Measurements from ENCODE around the gene F13A1.

The F13A1 gene

DNA sequence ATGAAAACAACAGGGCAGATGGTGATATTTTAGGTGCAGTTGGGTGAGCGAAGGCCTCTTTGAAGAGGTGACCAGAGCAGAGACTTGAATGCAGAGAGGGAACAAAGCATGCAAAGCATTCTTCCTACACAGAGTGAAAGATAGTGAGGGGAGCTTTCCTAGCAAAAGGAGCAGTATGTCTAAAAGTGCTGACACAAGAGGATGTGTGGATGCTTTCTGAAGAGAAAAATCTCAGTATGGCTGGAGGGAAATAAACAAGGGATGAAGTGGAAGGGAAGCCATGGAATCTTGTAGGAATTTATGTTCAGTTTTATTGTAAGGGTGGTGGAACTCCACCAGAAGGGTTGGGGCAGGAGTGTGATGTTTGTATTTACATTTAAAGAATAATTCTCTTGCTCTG, 128.6 kb downstream of the F13A1 start:
- no peak for DNase-seq (ENCODE audit: low read depth)

GRCh38 chr6:6191476-6191875, 129.0 kb downstream of the F13A1 start:
- no peak for DNase-seq (ENCODE audit: low read depth)

DNA sequence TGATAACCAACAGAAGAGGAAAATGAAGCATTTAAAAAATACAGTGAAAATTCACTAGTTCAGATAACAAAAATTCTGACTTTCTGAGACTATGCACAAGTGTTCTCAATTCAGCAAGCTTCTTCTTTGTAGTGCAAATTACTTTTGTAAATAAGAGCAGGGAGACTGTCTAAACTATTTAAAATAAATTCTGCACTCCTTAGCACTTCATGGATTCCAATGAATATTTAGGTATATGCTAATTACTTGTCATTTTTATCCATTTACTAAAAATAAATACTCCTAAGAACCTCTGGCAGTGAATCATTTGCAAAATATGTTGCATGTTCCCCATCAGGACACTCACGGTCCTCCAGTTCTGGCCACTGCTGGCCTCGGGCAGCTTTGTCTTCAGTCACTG, 139.8 kb downstream of the F13A1 start:
- DNase-seq (ENCODE audit: low read depth): no peak

- DNase-seq (ENCODE audit: low read depth): no peak
Observed at GRCh38 chr6:6179858-6180623, 140.4 kb downstream of the F13A1 start.

- no peak for DNase-seq (ENCODE audit: low read depth)
Observed at GRCh38 chr6:6178795-6179194, 141.7 kb downstream of the F13A1 start.

GRCh38 chr6:6177754-6178153, 142.7 kb downstream of the F13A1 start:
- no peak for DNase-seq (ENCODE audit: low read depth)

DNA sequence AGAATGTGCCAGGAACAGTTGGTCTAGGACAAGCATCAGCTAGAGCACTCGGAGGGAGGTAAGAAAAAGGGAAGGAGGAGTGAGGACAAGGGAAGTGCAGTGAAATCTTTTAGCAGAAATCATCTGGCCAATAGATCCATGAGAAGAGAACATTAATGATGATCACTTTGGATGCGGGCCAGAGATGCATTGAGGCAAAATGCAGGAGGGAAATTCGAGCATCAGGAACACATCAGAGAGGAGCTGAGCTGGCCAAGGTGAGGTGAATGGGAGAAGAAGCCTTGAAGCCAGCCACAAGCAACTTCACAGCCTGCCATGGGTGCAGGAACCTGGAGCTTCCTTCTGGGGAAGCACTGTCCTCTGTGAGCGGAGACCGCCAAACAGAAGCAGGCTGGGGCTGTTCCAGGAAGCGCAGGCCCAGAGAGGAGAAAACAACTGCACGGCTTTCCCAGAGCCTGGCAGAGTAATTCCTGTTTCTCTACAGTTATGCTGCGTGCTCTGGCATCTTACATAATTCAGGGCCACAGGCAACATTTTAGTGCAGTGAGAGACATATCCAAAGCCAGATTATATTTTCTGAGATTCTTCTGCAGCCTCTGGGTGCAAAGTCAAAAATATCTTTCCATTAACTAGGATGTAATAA, 143.8 kb downstream of the F13A1 start:
- no peak for DNase-seq (ENCODE audit: low read depth)

DNA sequence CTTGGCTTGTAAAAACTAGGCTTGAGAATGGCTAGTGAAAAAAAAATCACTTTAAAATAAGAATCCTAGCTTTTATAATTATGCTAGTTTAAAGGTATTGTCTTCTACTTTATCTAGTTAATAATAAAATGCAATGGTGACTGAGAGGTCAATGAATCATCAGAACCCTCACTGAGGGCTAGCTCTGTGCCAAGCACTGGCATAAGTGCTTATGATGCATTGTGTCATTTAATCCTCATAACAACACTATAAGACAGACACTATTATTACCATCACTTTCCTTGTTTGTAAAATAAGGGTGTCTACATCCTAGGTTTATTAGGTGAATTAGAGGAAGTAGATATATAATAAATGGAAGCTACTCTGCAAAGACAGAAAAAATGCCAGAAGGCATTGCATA, 144.3 kb downstream of the F13A1 start:
- DNase-seq (ENCODE audit: low read depth): no peak

- DNase-seq (ENCODE audit: low read depth): no peak
Observed at GRCh38 chr6:6169141-6169540, 151.3 kb downstream of the F13A1 start.

DNA sequence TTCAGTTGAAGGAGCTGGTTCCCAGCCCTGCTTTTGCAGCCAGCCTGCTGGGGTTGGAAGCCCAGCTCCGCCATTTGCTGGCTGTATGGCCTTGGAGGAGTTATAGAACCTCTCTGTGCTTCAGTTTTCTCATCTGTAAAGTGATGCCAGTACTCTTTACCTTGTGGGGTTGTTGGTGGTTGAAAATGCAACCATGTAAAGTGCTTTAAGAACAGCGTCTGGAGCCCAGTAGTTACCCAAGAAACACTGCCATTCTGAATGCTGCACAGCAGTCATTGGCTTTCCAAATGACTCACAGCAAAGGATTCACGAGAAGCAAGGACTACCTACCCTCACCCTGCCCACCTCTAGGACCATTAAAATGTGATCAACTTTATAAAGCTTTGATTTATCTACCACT, 154.4 kb downstream of the F13A1 start:
- DNase-seq (ENCODE audit: low read depth): no peak

DNA sequence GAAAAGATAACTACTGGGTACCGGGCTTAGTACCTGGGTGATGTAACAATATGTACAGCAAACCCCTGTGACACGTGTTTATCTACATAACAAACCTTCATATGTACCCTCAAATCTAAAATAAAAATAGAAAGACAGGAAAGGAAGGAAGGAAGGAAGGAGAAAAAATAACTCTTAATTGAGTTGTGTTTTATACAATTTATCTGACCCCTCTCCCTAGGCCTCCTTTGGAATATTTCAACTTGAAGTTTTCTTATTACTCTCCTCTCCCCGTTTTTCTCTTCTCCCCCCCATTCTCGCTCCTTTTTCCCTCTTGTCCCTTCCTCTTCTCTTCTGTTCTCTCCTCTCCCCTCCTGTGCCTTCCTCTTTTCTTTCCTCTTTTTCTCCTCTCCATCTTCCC, 156.1 kb downstream of the F13A1 start:
- no peak for DNase-seq (ENCODE audit: low read depth)

DNA sequence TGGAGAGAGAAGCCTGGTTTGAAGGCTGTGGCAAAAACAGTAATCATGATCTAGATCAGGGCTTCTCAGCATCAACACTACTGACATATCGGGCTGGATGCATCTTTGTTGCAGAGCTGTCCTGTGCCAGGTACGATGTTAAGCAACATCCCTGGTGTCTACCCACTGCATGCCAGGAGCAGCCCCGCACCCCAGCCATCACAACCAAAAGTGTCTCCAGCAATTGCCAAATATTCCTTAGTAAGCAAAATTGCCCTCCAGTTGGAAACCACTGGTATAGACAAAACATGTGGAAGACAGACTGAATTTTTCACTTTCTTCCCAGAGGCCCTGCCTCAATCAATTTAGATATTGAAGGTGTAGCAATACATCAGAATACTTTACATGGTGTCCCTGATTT, 166.1 kb downstream of the F13A1 start:
- DNase-seq (ENCODE audit: low read depth): no peak

DNA sequence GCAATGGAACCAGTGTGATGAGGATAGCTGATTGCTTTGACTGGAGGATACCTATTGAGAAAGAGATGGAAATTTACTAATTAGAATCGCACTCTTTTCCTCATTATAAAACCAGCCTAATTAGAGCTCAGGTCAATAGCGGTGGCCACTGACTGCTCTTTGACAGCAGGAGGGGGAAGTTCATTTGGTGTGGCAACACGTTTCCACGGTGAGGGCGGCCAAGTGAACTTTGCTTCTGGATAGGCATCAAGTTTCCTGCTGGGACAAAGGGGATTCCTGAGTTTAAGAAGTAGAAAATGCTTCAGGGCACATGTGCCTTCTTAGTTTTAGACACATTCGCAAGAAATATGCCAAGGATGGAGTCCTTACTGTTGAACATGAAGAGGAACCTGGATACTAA, 168.4 kb downstream of the F13A1 start:
- no peak for DNase-seq (ENCODE audit: low read depth)

- DNase-seq (ENCODE audit: low read depth): no peak
Observed at GRCh38 chr6:6148192-6148815, 172.2 kb downstream of the F13A1 start.

- DNase-seq (ENCODE audit: low read depth): no peak
Observed at GRCh38 chr6:6131492-6132109, 188.9 kb downstream of the F13A1 start.

- no peak for DNase-seq (ENCODE audit: low read depth)
Observed at GRCh38 chr6:6125495-6125894, 195.0 kb downstream of the F13A1 start.

- DNase-seq (ENCODE audit: low read depth): no peak
Observed at GRCh38 chr6:6123803-6124202, 196.7 kb downstream of the F13A1 start.

- DNase-seq (ENCODE audit: low read depth): no peak
Observed at GRCh38 chr6:6121943-6122342, 198.5 kb downstream of the F13A1 start.

DNA sequence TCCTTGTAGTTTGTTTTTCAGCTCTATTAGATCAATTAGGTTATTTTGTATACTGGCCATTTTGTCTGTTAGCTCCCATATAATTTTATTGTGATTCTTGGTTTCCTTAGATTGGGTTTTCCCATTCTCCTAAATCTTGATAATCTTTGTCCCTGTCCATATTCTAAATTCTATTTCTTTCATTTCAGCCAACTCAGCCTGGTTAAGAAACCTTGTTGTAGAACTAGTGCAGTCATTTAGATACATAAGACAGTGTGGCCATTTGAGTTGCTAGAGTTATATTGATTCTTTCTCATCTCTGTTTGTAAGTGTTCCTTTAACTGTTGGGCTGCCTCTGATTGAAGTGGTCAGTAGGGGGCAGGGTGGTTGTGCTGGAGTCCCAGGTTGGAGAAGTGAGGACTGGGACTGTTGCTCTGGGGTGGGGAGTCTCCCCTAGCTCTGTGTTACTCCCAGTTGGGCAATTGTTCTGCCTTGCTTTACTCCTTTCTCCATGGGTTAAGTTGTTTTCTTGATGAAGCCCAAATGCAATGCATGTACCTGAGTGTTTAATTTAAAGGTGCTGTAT, 214.9 kb downstream of the F13A1 start:
- no peak for DNase-seq (ENCODE audit: low read depth)

Data from fibroblast of gingiva (primary cell).